GM12873 (cell line): ENCODE results near the gene ANTXR1.

Experiments
- CTCF ChIP-seq: IDR thresholded peaks from 2 replicates; pipeline ENCODE4 v1.5.1; 2012; ENCODE audit warnings: low read depth, mild to moderate bottlenecking, moderate library complexity, low read length, control low read depth; ENCODE audit not compliant: insufficient read depth; ENCODE audit errors: missing control alignments

Gene ANTXR1

GRCh38 chr2:69200107-69200520, 187.1 kb downstream of the ANTXR1 start:
- no peak for TF ChIP-seq CTCF

- TF ChIP-seq CTCF, result no peak
Observed at GRCh38 chr2:69201259-69201658, 188.3 kb downstream of the ANTXR1 start.

GRCh38 chr2:69202327-69202726, 189.3 kb downstream of the ANTXR1 start:
- TF ChIP-seq CTCF, result no peak

GRCh38 chr2:69203166-69203985, 190.4 kb downstream of the ANTXR1 start:
- TF ChIP-seq CTCF, result no peak

- no peak for TF ChIP-seq CTCF
Observed at GRCh38 chr2:69204654-69205053, 191.7 kb downstream of the ANTXR1 start.

- TF ChIP-seq CTCF, result no peak
Observed at GRCh38 chr2:69205076-69205475, 192.1 kb downstream of the ANTXR1 start.

- TF ChIP-seq CTCF, result no peak
Observed at GRCh38 chr2:69205491-69205890, 192.5 kb downstream of the ANTXR1 start.
